H1 (cell line): ENCODE results near the gene ENTPD8. TPM values are rescaled to one million over a fixed set of nuclear protein-coding genes. Genes with fewer than 3 reads are reported as not detected.

ENCODE experiments used
- CTCF ChIA-PET: fragments of 300-600 bp; sonication (Branson Sonifier 250); formaldehyde crosslinking; loops from one replicate; lab custom pipeline; 2021; ENCODE audit not compliant: partially characterized antibody; lab: Charles Lee
- POLR2A ChIA-PET: fragments of 300-600 bp; sonication (Branson Sonifier 250); formaldehyde crosslinking; loops from one replicate; lab custom pipeline; 2021; ENCODE audit warnings: inconsistent platforms; ENCODE audit not compliant: partially characterized antibody; lab: Charles Lee
- DNase-seq, 2 experiments: peaks; one replicate each; pipeline versions ENCODE4 v3.0.0 to v3.0.0-alpha.2; 2010 to 2022; ENCODE audit warnings: low spot score in 2 of 2, low read depth in 1 of 2, mixed read lengths in 1 of 2
- FAIRE-seq: peaks from 2 replicates; lab custom pipeline; 2011; peaks lifted over from hg19 to GRCh38; lab: Jason Lieb, UNC
- H2AFZ ChIP-seq: 2 replicates; pipeline ENCODE4 v1.8.1; 2012; ENCODE audit warnings: low read length, inconsistent platforms
- H2AK5ac ChIP-seq: 2 replicates; pipeline ENCODE4 v1.6.1; 2013; ENCODE audit warnings: low read depth, low read length
- H2BK120ac ChIP-seq: replicated peaks from 2 replicates; pipeline ENCODE3; 2013; ENCODE audit warnings: low read depth, low read length, inconsistent platforms
- H2BK12ac ChIP-seq: 2 replicates; pipeline ENCODE4 v1.6.1; 2013; ENCODE audit warnings: low read depth, low read length
- H2BK15ac ChIP-seq: 2 replicates; pipeline ENCODE4 v1.6.1; 2013; ENCODE audit warnings: low read length
- H2BK20ac ChIP-seq: 2 replicates; pipeline ENCODE4 v1.6.1; 2013; ENCODE audit warnings: low read length
- H2BK5ac ChIP-seq: 2 replicates; pipeline ENCODE4 v1.6.1; 2013; ENCODE audit warnings: low read depth, low read length
- H3K14ac ChIP-seq: 2 replicates; pipeline ENCODE4 v1.6.1; 2013; ENCODE audit warnings: inconsistent platforms; ENCODE audit not compliant: insufficient read length
- H3K18ac ChIP-seq: 2 replicates; pipeline ENCODE4 v1.6.1; 2013; ENCODE audit warnings: low read length; ENCODE audit errors: extremely low read depth
- H3K23ac ChIP-seq: 2 replicates; pipeline ENCODE4 v1.6.1; 2013; ENCODE audit warnings: inconsistent platforms; ENCODE audit not compliant: insufficient read length
- H3K23me2 ChIP-seq: 2 replicates; pipeline ENCODE4 v1.6.1; 2013; ENCODE audit warnings: low read depth, low read length
- H3K27ac ChIP-seq: 2 replicates; pipeline ENCODE4 v1.6.1; 2011; ENCODE audit warnings: low read depth, low read length, inconsistent platforms
- H3K27me3 ChIP-seq, 4 experiments: replicated peaks in 1 of 4; 1 replicate in 1 of 4; 2 replicates in 3 of 4; pipeline versions ENCODE4 v1.6.1 to v1.8.1; 2011 to 2013; ENCODE audit warnings: low read length in 3 of 4, mild to moderate bottlenecking in 3 of 4, inconsistent platforms in 2 of 4, mixed read lengths in 2 of 4, moderate library complexity in 1 of 4; ENCODE audit not compliant: control insufficient read depth in 3 of 4, insufficient read depth in 3 of 4; ENCODE audit errors: extremely low read depth in 1 of 4
- H3K36me3 ChIP-seq, 4 experiments: 2 replicates each; pipeline versions ENCODE4 v1.6.1 to v1.8.1; 2011 to 2013; ENCODE audit warnings: mild to moderate bottlenecking in 4 of 4, low read length in 3 of 4, moderate library complexity in 2 of 4, control low read depth in 1 of 4, inconsistent platforms in 1 of 4; ENCODE audit not compliant: insufficient read depth in 4 of 4, control insufficient read depth in 2 of 4
- H3K4ac ChIP-seq: replicated peaks from 2 replicates; pipeline ENCODE3; 2013; ENCODE audit warnings: low read length, low read depth, mixed read lengths, inconsistent platforms; ENCODE audit not compliant: insufficient read length
- H3K4me1 ChIP-seq, 4 experiments: replicated peaks in 1 of 4; 1 replicate in 1 of 4; 2 replicates in 3 of 4; pipeline versions ENCODE4 v1.6.1 to v1.8.1; 2011 to 2013; ENCODE audit warnings: low read length in 3 of 4, inconsistent platforms in 2 of 4, mixed read lengths in 1 of 4; ENCODE audit not compliant: insufficient read depth in 4 of 4, control insufficient read depth in 3 of 4
- H3K4me2 ChIP-seq, 2 experiments: 2 replicates each; pipeline versions ENCODE4 v1.6.1 to v1.8.1; 2011 to 2013; ENCODE audit warnings: low read depth in 2 of 2, low read length in 2 of 2, control low read depth in 1 of 2, inconsistent platforms in 1 of 2, mild to moderate bottlenecking in 1 of 2; ENCODE audit not compliant: insufficient read depth in 1 of 2
- H3K4me3 ChIP-seq, 4 experiments: fragments of 200-600, 300-600 bp in 1 of 4; sonication (generic), shearing (Covaris generic), sonication (Bioruptor Twin) in 1 of 4; 2 replicates each; pipeline versions ENCODE4 v1.5.1 to v1.8.1; 2011 to 2016; ENCODE audit warnings: low read length in 4 of 4, low read depth in 3 of 4, control low read depth in 2 of 4, inconsistent platforms in 2 of 4, mild to moderate bottlenecking in 2 of 4, mixed read lengths in 1 of 4, moderate library complexity in 1 of 4; ENCODE audit not compliant: insufficient read depth in 2 of 4; ENCODE audit errors: extremely low read depth in 1 of 4
- H3K56ac ChIP-seq: replicated peaks from 2 replicates; pipeline ENCODE3; 2013; ENCODE audit warnings: low read depth, mild to moderate bottlenecking, mixed read lengths, low read length, inconsistent platforms; ENCODE audit not compliant: insufficient read length
- H3K79me1 ChIP-seq: 2 replicates; pipeline ENCODE4 v1.6.1; 2013; ENCODE audit warnings: low read depth, low read length, control low read depth
- H3K79me2 ChIP-seq, 2 experiments: 2 replicates each; pipeline versions ENCODE4 v1.6.1 to v1.8.1; 2012 to 2013; ENCODE audit warnings: low read length in 2 of 2, mild to moderate bottlenecking in 2 of 2, inconsistent platforms in 1 of 2; ENCODE audit not compliant: insufficient read depth in 2 of 2, control insufficient read depth in 1 of 2
- H3K9ac ChIP-seq, 4 experiments: replicated peaks in 1 of 4; 1 replicate in 1 of 4; 2 replicates in 3 of 4; pipeline versions ENCODE4 v1.6.1 to v1.8.1; 2011 to 2013; ENCODE audit warnings: low read depth in 3 of 4, low read length in 3 of 4, control low read depth in 2 of 4, mild to moderate bottlenecking in 2 of 4, moderate library complexity in 2 of 4, inconsistent platforms in 1 of 4; ENCODE audit errors: extremely low read depth in 1 of 4
- H3K9me3 ChIP-seq, 2 experiments: 2 replicates each; pipeline versions ENCODE4 v1.6.1 to v1.8.1; 2012 to 2013; ENCODE audit warnings: mild to moderate bottlenecking in 2 of 2, moderate library complexity in 2 of 2, control low read depth in 1 of 2, inconsistent platforms in 1 of 2, low read depth in 1 of 2, low read length in 1 of 2, mixed read lengths in 1 of 2; ENCODE audit not compliant: insufficient read depth in 2 of 2
- H4K20me1 ChIP-seq, 2 experiments: replicated peaks in 1 of 2; 2 replicates each; pipeline versions ENCODE3 to v1.8.1; 2011 to 2013; ENCODE audit warnings: inconsistent platforms in 2 of 2, low read length in 2 of 2, mild to moderate bottlenecking in 1 of 2; ENCODE audit not compliant: insufficient read depth in 2 of 2, control insufficient read depth in 1 of 2
- H4K5ac ChIP-seq: 2 replicates; pipeline ENCODE4 v1.6.1; 2013; ENCODE audit warnings: low read length, low read depth, mixed read lengths, inconsistent platforms; ENCODE audit not compliant: insufficient read length
- H4K8ac ChIP-seq: 2 replicates; pipeline ENCODE4 v1.8.0; 2013; ENCODE audit warnings: mild to moderate bottlenecking, moderate library complexity, low read length, inconsistent platforms; ENCODE audit not compliant: insufficient read depth; ENCODE audit errors: extremely low read depth
- H4K91ac ChIP-seq: replicated peaks from 2 replicates; pipeline ENCODE3; 2013; ENCODE audit warnings: low read length, mixed read lengths, inconsistent platforms; ENCODE audit not compliant: insufficient read length
- CHD1 ChIP-seq: IDR thresholded peaks from 2 replicates; pipeline ENCODE4 v1.6.1; 2012; ENCODE audit warnings: low read depth, low read length, improper control_type of control experiment
- RBBP5 ChIP-seq: IDR thresholded peaks from 2 replicates; pipeline ENCODE4 v1.7.1; 2012; ENCODE audit warnings: low read depth, mild to moderate bottlenecking, inconsistent platforms, low read length, moderate library complexity, borderline replicate concordance
- TCF12 ChIP-seq: IDR thresholded peaks from 2 replicates; pipeline ENCODE4 v1.6.1; 2011; ENCODE audit warnings: low read depth, mild to moderate bottlenecking, low read length
- WGBS, 2 experiments: shearing (Covaris generic) in 1 of 2; methylation state at CpG; one replicate each; pipeline versions ENCODE4 v1.1.6 to v1.1.7; 2013 to 2015; ENCODE audit warnings: low lambda C conversion rate in 2 of 2, mixed read lengths in 2 of 2, inconsistent platforms in 1 of 2, low coverage in 1 of 2, missing lambda C conversion rate in 1 of 2; ENCODE audit not compliant: insufficient replicate concordance in 2 of 2, insufficient coverage in 1 of 2, insufficient read length in 1 of 2; ENCODE audit errors: extremely low coverage in 1 of 2, missing lambda C conversion rate in 1 of 2; 5-methylcytosine and 5-hydroxymethylcytosine counted together
- polyA plus RNA-seq, 7 experiments: library from polyadenylated mRNA; depleted of rRNA in 3 of 7; stranded (reverse) in 5 of 7; unstranded in 2 of 7; fragments of >200 nt in 5 of 7; fragments of 200-250 nt in 2 of 7; gene quantifications; 1 replicate in 5 of 7; 2 replicates in 1 of 7; 4 replicates in 1 of 7; pipeline versions ENCODE4 v1.2.1 to v1.2.3, GENCODE V29; 2011 to 2013; ENCODE audit warnings: missing spikeins in 2 of 7, mixed read lengths in 2 of 7
- total RNA-seq: library from RNA; stranded (reverse); fragmentation: NEBNext Ultra II Directional; extraction: Animal tissue kit (Norgen Biotek cat#: 25700); gene quantifications from 2 replicates; pipeline ENCODE4 v1.2.1, GENCODE V29; 2021

ENTPD8 gene
- total and polyA plus RNA-seq, 2 of the 8 experiments (the other 6 are each of a cell fraction or from before 2014, with no cell fraction given): 0.48 to 0.51 TPM

GRCh38 chr9:137479892-137480685, 38.9 kb upstream of the ENTPD8 start:
- peaks cover 4 to 6% of the 10 kb centered on the region in 2 experiments; a peak in 3 of 4 replicates for H3K9me3 ChIP-seq
- no peak overlapping the region for H4K5ac ChIP-seq
- no peak overlapping the region for H3K4me3 ChIP-seq
- ChIA-PET CTCF (interaction anchor here (0.7 to 1.6 kb wide), 3 partner anchors 10 to 36 kb away, joined by 3 to 4 read pairs (median 4); no protein-coding TSS in a partner anchor), POLR2A (no interaction called here)
- no peak overlapping the region; the same call in 1 of the 2 replicates for H2BK15ac ChIP-seq
- 0 out of 2 replicates have a peak overlapping the region, but pooled peaks have one; percentile 39 for H2BK12ac ChIP-seq
- H3K4me2 ChIP-seq: no peak overlapping the region
- peak overlapping the region; percentile 61; the same call in 1 of the 2 replicates for H2BK20ac ChIP-seq
- no peak overlapping the region; the same call in 1 of the 2 replicates for H4K8ac ChIP-seq
- H4K20me1 ChIP-seq: no peaks in the 10 kb centered on the region
- H3K9ac ChIP-seq: no peak overlapping the region
- H3K18ac ChIP-seq: no peak overlapping the region
- DNase-seq (no peak), FAIRE-seq (no peak)
- H2AK5ac ChIP-seq: peak overlapping the region; percentile 40; the same call in 1 of the 2 replicates
- WGBS, 2 experiments: 88% methylated on average over 29 of the region's 32 CpGs; no CpG with 5 or more reads in 1 of the 2 experiments
- H3K27ac ChIP-seq: no peak overlapping the region
- no peak overlapping the region for H3K23ac ChIP-seq
- TF ChIP-seq RBBP5: no peak
- no peak for TF ChIP-seq TCF12
- no peak for TF ChIP-seq CHD1
- H3K79me2 ChIP-seq: no peaks in the 10 kb centered on the region
- no peaks in the 10 kb centered on the region for H3K36me3 ChIP-seq
- no peak overlapping the region for H3K14ac ChIP-seq
- H3K23me2 ChIP-seq: no peaks in the 10 kb centered on the region
- no peak overlapping the region for H3K4ac ChIP-seq
- no peak overlapping the region for H2AFZ ChIP-seq
- H3K56ac ChIP-seq: no peak overlapping the region
- H2BK120ac ChIP-seq: no peak overlapping the region
- no peaks in the 10 kb centered on the region for H3K79me1 ChIP-seq
- no peak overlapping the region for H4K91ac ChIP-seq
- H3K4me1 ChIP-seq: no peaks in the 10 kb centered on the region; a peak in 2 of 7 replicates
- no peaks in the 10 kb centered on the region; a peak in 1 of 7 replicates for H3K27me3 ChIP-seq
- no peak overlapping the region for H2BK5ac ChIP-seq
